Measurements from ENCODE around the gene KCNMA1.
A peak's percentile ranks its signal among the peaks of the same experiment; 100 is the strongest.

Gene KCNMA1

GRCh38 chr10:77287647-77288120 lies 349.9 kb downstream of the KCNMA1 start:
- peak; percentile 66 for DNase-seq

GRCh38 chr10:77286531-77287508 lies 350.8 kb downstream of the KCNMA1 start:
- DNase-seq = peak; percentile 14

GRCh38 chr10:77285529-77286182 lies 352.0 kb downstream of the KCNMA1 start:
- no peak for DNase-seq

- no peak for DNase-seq
Observed at GRCh38 chr10:77284797-77285196, 352.8 kb downstream of the KCNMA1 start.

- no peak for DNase-seq
Observed at GRCh38 chr10:77283326-77283725, 354.3 kb downstream of the KCNMA1 start.

- no peak for DNase-seq
Observed at GRCh38 chr10:77282163-77282562, 355.4 kb downstream of the KCNMA1 start.

- DNase-seq = no peak
Observed at GRCh38 chr10:77281719-77282118, 355.9 kb downstream of the KCNMA1 start.

- no peak for DNase-seq
Observed at GRCh38 chr10:77279207-77279606, 358.4 kb downstream of the KCNMA1 start.

- DNase-seq = no peak
Observed at GRCh38 chr10:77274046-77274795, 363.4 kb downstream of the KCNMA1 start.

- DNase-seq = no peak
Observed at GRCh38 chr10:77269163-77269562, 368.4 kb downstream of the KCNMA1 start.

- no peak for DNase-seq
Observed at GRCh38 chr10:77268721-77269120, 368.9 kb downstream of the KCNMA1 start.

GRCh38 chr10:77267703-77268675 lies 369.6 kb downstream of the KCNMA1 start:
- DNase-seq = no peak

- DNase-seq = no peak
Observed at GRCh38 chr10:77266242-77266641, 371.4 kb downstream of the KCNMA1 start.

GRCh38 chr10:77264527-77264926 lies 373.1 kb downstream of the KCNMA1 start:
- no peak for DNase-seq

- no peak for DNase-seq
Observed at GRCh38 chr10:77264107-77264506, 373.5 kb downstream of the KCNMA1 start.

- no peak for DNase-seq
Observed at GRCh38 chr10:77263700-77264099, 373.9 kb downstream of the KCNMA1 start.

GRCh38 chr10:77261146-77261545 lies 376.5 kb downstream of the KCNMA1 start:
- DNase-seq = no peak

- no peak for DNase-seq
Observed at GRCh38 chr10:77259171-77259874, 378.3 kb downstream of the KCNMA1 start.

- no peak for DNase-seq
Observed at GRCh38 chr10:77256346-77256745, 381.3 kb downstream of the KCNMA1 start.

GRCh38 chr10:77253556-77254064 lies 384.0 kb downstream of the KCNMA1 start:
- DNase-seq = no peak

GRCh38 chr10:77253147-77253545 lies 384.5 kb downstream of the KCNMA1 start:
- no peak for DNase-seq

All from NCI-H2029 treated with DMSO at 0.1 percent for 48 hours (cell line).